ENCODE data around the gene EPOP. TPM values are rescaled to one million over a fixed set of nuclear protein-coding genes. Genes with fewer than 3 reads are reported as not detected.

EPOP gene
- total and polyA plus RNA-seq, 2 of the 13 experiments (the other 11 are each of a cell fraction or from before 2014, with no cell fraction given) = 14.7 to 37.8 TPM

- TF ChIP-seq ELK4 (CRISPR knock-in tag; IDR thresholded peaks at IDR 0.05; ENCODE audit: borderline replicate concordance) (no peak; the same call in 1 of the 2 replicates), ZNF543 (CRISPR knock-in tag; IDR thresholded peaks at IDR 0.05) (no peak; the same call in 1 of the 2 replicates), ZNF558 (CRISPR knock-in tag; IDR thresholded peaks at IDR 0.05; ENCODE audit: borderline replicate concordance) (no peak), MXI1 (IDR thresholded peaks at IDR 0.05; ENCODE audit: borderline replicate concordance, low read depth, low read length) (peak; percentile 100), U2AF2 (IDR thresholded peaks at IDR 0.05; ENCODE audit: low read depth, low read length) (no peak), GATA4 (IDR thresholded peaks at IDR 0.05; ENCODE audit: borderline replicate concordance, low read depth) (0 out of 2 replicates have a peak, but pooled peaks have one; percentile 39), SNAPC2 (CRISPR knock-in tag; IDR thresholded peaks at IDR 0.05) (peak; percentile 59), ZBTB34 (CRISPR knock-in tag; IDR thresholded peaks at IDR 0.05) (peak; percentile 78; the same call in 1 of the 2 replicates), ZFP36 (IDR thresholded peaks at IDR 0.05; ENCODE audit: borderline replicate concordance, low read depth, low read length, partially characterized antibody) (no peak), FOXO1 (CRISPR knock-in tag; IDR thresholded peaks at IDR 0.05) (peak; percentile 80), ZNF430 (CRISPR knock-in tag; IDR thresholded peaks at IDR 0.05) (peak; percentile 81; the same call in 1 of the 2 replicates), ZNF609 (CRISPR knock-in tag; IDR thresholded peaks at IDR 0.05; ENCODE audit: borderline replicate concordance) (peak; percentile 39), ZNF761 (CRISPR knock-in tag; conservative IDR thresholded peaks at IDR 0.05) (peak; percentile 96)
- TF ChIP-seq, protein P1, sequence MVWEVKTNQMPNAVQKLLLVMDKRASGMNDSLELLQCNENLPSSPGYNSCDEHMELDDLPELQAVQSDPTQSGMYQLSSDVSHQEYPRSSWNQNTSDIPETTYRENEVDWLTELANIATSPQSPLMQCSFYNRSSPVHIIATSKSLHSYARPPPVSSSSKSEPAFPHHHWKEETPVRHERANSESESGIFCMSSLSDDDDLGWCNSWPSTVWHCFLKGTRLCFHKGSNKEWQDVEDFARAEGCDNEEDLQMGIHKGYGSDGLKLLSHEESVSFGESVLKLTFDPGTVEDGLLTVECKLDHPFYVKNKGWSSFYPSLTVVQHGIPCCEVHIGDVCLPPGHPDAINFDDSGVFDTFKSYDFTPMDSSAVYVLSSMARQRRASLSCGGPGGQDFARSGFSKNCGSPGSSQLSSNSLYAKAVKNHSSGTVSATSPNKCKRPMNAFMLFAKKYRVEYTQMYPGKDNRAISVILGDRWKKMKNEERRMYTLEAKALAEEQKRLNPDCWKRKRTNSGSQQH (CRISPR knock-in tag; IDR thresholded peaks at IDR 0.05; ENCODE audit: low read depth) = peak; percentile 95; the same call in 1 of the 2 replicates
- TF ChIP-seq, protein P2, sequence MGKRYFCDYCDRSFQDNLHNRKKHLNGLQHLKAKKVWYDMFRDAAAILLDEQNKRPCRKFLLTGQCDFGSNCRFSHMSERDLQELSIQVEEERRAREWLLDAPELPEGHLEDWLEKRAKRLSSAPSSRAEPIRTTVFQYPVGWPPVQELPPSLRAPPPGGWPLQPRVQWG (CRISPR knock-in tag; IDR thresholded peaks at IDR 0.05; ENCODE audit: borderline replicate concordance, low read depth) = no peak
Measured at GRCh38 chr17:38674749-38675615, at the start of gene EPOP (continued).
